Smooth muscle cell of the coronary artery (primary cell): ENCODE data around the gene PRXL2C. TPM values are rescaled to one million over a fixed set of nuclear protein-coding genes. Genes with fewer than 3 reads are reported as not detected.

ENCODE experiments used
- total RNA-seq: library from RNA; depleted of rRNA; stranded (reverse); fragments of >200 nt; gene quantifications from 2 replicates; pipeline ENCODE4 v1.2.3, GENCODE V29; 2014; ENCODE audit warnings: low replicate concordance

PRXL2C gene, protein sequence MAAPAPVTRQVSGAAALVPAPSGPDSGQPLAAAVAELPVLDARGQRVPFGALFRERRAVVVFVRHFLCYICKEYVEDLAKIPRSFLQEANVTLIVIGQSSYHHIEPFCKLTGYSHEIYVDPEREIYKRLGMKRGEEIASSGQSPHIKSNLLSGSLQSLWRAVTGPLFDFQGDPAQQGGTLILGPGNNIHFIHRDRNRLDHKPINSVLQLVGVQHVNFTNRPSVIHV
- total RNA-seq: 12.1 and 21.6 TPM in 2 replicates

DNA sequence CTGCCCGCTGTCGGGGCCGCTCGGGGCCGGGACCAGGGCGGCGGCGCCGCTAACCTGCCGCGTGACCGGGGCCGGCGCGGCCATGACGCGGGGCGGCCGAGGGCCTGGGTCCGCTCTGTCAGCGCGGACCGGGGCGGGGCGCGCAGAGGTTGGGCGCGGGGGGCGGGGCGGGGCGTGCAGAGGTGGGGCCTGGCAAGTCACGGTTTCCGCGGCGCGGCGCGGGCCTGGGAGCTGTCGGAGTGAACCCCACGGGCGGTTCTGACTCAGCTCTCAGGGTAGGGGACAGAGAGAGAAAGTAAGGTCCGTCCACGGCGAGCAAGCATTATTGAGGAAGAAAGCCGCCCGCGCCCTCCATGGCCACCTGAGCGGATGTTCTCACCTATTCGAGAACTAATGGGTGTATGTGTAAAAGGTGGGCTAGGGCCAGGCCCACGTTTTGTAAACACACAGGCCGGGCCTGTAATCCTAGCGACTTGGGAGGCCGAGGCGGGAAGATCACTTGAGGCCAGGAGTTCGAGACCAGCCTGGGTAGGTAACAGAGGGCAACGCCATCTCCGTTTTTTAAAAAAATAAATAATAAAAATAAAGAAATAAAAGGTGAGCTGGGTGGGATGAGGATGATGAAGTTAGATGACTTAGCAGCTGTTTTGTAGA is at the start of gene PRXL2C:
Gene PRXL2C, minus strand, starts transcription at position 120 of the 654 bp plus-strand sequence. Its CDS starts 36 bp downstream, at position 84.

GRCh38 chr9:96619491-96620180 is 35.5 kb downstream of the PRXL2C start, which contains the start of gene CDC14B:
Gene CDC14B, minus strand, starts transcription at chr9:96619843. Its CDS starts 465 bp downstream, at chr9:96619378.

Other genes starting within 250 kb of the PRXL2C start
- gene ZNF367, start 236.9 kb downstream of the PRXL2C start, total RNA-seq: 0.47 and 1.5 TPM in 2 replicates
- gene HABP4, start 205.1 kb downstream of the PRXL2C start, total RNA-seq: 15.7 and 19.7 TPM in 2 replicates
- 13.5 and 62.1 TPM in 2 replicates for gene CDC14B, start 35.5 kb downstream of the PRXL2C start, total RNA-seq
- gene ZNF510, start 122.8 kb upstream of the PRXL2C start, total RNA-seq: 9.0 and 12.8 TPM in 2 replicates
- gene ZNF782, start 199.2 kb upstream of the PRXL2C start, total RNA-seq: 1.4 and 2.8 TPM in 2 replicates